ENCODE data around the gene PDE8B. TPM values are rescaled to one million over a fixed set of nuclear protein-coding genes. Genes with fewer than 3 reads are reported as not detected.

Gene PDE8B
- 1.1 to 2.2 TPM (median 1.8 TPM) in 3 replicates for total RNA-seq
- long read RNA-seq, partial matches to known transcripts = 0 of 1 reads
- long read RNA-seq, other reads (novel, unspliced or antisense) = 1 of 1 reads

- H3K27me3 Mint-ChIP-seq (ENCODE audit: low read depth) = peaks cover 37% of the 10 kb centered on the region
- H3K4me1 Mint-ChIP-seq (ENCODE audit: low read depth) = peaks cover 20% of the 10 kb centered on the region
- no peaks in the 10 kb centered on the region for H3K9me3 Mint-ChIP-seq (ENCODE audit: low read depth)
- H3K4me3 Mint-ChIP-seq (ENCODE audit: unreplicated experiment) = peak within 1 kb of the TSS; percentile 73
- TF ChIP-seq CTCF (IDR thresholded peaks at IDR 0.05) = no peak
- no peak for DNase-seq (ENCODE audit: low spot score)
- no peak within 1 kb of the TSS for H3K27ac Mint-ChIP-seq (ENCODE audit: unreplicated experiment)
- peaks cover 2% of the 10 kb centered on the region for H3K36me3 Mint-ChIP-seq (ENCODE audit: low read depth)
Observed at GRCh38 chr5:77210091-77210963, at the start of gene PDE8B. TSS of gene PDE8B (plus strand) at chr5:77210680. CDS start at chr5:77210926, 246 bp downstream.

GRCh38 chr5:77163453-77163852, 47.0 kb upstream of the PDE8B start:
- Mint-ChIP-seq H3K4me1 (ENCODE audit: low read depth) (peaks cover 26% of the 10 kb centered on the region), H3K27ac (ENCODE audit: unreplicated experiment) (no peak overlapping the region), H3K36me3 (ENCODE audit: low read depth) (no peaks in the 10 kb centered on the region), H3K27me3 (ENCODE audit: low read depth) (no peaks in the 10 kb centered on the region), H3K9me3 (ENCODE audit: low read depth) (no peaks in the 10 kb centered on the region), H3K4me3 (ENCODE audit: unreplicated experiment) (no peak overlapping the region)
- no peak for TF ChIP-seq CTCF (IDR thresholded peaks at IDR 0.05)
- DNase-seq (ENCODE audit: low spot score) = no peak

- Mint-ChIP-seq H3K27me3 (ENCODE audit: low read depth) (no peaks in the 10 kb centered on the region), H3K4me1 (ENCODE audit: low read depth) (peaks cover 40% of the 10 kb centered on the region), H3K27ac (ENCODE audit: unreplicated experiment) (peak overlapping the region; percentile 52), H3K9me3 (ENCODE audit: low read depth) (no peaks in the 10 kb centered on the region), H3K4me3 (ENCODE audit: unreplicated experiment) (no peak overlapping the region), H3K36me3 (ENCODE audit: low read depth) (no peaks in the 10 kb centered on the region)
- no peak for TF ChIP-seq CTCF (IDR thresholded peaks at IDR 0.05)
- no peak for DNase-seq (ENCODE audit: low spot score)
Observed at GRCh38 chr5:77167063-77167462, 43.4 kb upstream of the PDE8B start.

- peak overlapping the region; percentile 5 for H3K4me3 Mint-ChIP-seq (ENCODE audit: unreplicated experiment)
- DNase-seq (ENCODE audit: low spot score) = no peak
- no peaks in the 10 kb centered on the region for H3K27me3 Mint-ChIP-seq (ENCODE audit: low read depth)
- no peak for TF ChIP-seq CTCF (IDR thresholded peaks at IDR 0.05)
- peaks cover 40% of the 10 kb centered on the region for H3K4me1 Mint-ChIP-seq (ENCODE audit: low read depth)
- peak overlapping the region; percentile 90 for H3K27ac Mint-ChIP-seq (ENCODE audit: unreplicated experiment)
- no peaks in the 10 kb centered on the region for H3K36me3 Mint-ChIP-seq (ENCODE audit: low read depth)
- no peaks in the 10 kb centered on the region for H3K9me3 Mint-ChIP-seq (ENCODE audit: low read depth)
Observed at GRCh38 chr5:77167695-77168121, 42.8 kb upstream of the PDE8B start.

- H3K27ac Mint-ChIP-seq (ENCODE audit: unreplicated experiment) = peak overlapping the region; percentile 90
- no peak for TF ChIP-seq CTCF (IDR thresholded peaks at IDR 0.05)
- no peak for DNase-seq (ENCODE audit: low spot score)
- H3K27me3 Mint-ChIP-seq (ENCODE audit: low read depth) = no peaks in the 10 kb centered on the region
- H3K4me1 Mint-ChIP-seq (ENCODE audit: low read depth) = peaks cover 40% of the 10 kb centered on the region
- H3K36me3 Mint-ChIP-seq (ENCODE audit: low read depth) = no peaks in the 10 kb centered on the region
- no peaks in the 10 kb centered on the region for H3K9me3 Mint-ChIP-seq (ENCODE audit: low read depth)
- peak overlapping the region; percentile 5 for H3K4me3 Mint-ChIP-seq (ENCODE audit: unreplicated experiment)
Observed at GRCh38 chr5:77168161-77168878, 42.2 kb upstream of the PDE8B start.
